Medulla oblongata (tissue), 1 donor: Measurements from ENCODE around the gene ERFL.
"Not testable (repeated sequence)": the region's sequence is repeated elsewhere in the genome, so short reads cannot be mapped to it uniquely, and the experiment has no call there.

Experiments used
- DNase-seq: peaks from one replicate; pipeline ENCODE4 v3.0.0-alpha.2; 2015; ENCODE audit errors: extremely low spot score

The ERFL gene

GRCh38 chr19:41926763-41927496 is 1.3 kb downstream of the ERFL start:
- DNase-seq = no peak

DNA sequence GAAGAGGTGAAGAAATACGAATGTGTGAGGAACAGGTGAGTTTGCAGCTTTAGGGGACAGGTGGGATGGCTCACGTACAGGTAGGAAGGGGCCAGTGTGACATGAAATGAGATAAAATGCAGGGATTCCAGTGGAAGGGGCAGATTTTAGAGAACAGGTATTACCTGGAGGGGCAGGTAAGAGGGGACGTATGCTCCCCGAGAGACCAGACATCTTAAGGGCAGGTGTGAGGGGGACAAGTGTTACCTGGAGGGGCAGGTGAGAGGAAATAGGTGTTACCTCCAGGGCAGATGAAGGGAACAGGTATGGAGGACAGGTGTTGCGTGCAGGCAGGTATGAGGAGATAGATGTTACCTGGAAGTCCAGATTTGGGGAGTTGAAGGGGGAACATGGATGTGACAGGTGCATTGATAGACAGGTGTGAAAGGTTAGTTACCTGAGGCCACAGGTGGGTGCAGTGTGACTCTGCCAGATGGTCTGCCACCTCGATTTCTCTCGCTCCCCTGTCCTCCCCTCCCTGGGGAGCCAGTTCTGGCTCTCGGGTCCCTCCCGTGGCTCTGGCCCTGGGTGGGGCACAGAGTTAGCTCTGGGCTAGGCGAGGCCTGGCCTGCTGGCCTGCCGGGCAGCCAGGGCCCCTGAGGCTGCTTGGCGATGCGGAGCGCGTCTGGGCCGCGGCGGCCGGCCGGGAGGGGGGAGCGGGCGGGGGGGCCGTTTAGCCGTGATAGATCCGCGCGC is 2.1 kb downstream of the ERFL start:
- no peak for DNase-seq

DNA sequence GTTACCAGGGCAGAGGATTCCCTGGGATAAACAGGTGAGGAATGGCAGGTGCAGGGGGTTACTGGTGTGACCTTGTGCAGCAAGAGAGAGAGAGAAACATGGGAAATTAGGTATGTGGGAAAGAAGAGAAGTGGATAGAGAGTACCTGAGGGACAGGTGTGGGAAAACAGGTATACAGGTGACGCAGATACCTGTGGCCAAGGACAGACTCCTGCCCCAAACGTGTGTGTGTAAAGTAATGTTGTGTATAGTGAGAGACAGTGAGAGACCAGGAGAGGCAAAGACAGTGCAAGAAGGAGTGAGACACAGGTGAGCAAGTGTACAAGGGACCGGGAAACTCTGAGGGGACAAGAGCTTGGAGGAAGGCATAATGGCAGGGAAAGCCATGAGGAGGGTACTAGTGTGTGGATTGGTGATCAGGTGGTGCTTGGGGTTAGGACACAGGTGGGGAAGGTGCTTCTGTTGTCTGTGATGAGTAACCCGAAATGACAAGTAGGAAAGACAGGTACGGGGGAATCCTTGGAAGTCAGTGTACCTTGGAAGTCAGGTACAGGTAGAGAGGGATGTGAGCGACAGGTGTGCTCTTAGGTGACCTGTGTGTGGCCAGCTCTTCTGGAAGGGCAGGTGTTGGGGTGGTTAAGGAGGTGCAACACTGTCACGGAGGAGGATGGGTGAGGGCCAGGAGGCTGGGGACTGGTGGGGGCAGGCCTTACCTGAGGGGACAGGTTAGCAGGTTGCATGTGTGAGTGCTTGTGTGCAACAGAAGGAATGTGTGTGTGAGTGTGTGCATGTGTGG is 2.8 kb downstream of the ERFL start:
- no peak for DNase-seq

DNA sequence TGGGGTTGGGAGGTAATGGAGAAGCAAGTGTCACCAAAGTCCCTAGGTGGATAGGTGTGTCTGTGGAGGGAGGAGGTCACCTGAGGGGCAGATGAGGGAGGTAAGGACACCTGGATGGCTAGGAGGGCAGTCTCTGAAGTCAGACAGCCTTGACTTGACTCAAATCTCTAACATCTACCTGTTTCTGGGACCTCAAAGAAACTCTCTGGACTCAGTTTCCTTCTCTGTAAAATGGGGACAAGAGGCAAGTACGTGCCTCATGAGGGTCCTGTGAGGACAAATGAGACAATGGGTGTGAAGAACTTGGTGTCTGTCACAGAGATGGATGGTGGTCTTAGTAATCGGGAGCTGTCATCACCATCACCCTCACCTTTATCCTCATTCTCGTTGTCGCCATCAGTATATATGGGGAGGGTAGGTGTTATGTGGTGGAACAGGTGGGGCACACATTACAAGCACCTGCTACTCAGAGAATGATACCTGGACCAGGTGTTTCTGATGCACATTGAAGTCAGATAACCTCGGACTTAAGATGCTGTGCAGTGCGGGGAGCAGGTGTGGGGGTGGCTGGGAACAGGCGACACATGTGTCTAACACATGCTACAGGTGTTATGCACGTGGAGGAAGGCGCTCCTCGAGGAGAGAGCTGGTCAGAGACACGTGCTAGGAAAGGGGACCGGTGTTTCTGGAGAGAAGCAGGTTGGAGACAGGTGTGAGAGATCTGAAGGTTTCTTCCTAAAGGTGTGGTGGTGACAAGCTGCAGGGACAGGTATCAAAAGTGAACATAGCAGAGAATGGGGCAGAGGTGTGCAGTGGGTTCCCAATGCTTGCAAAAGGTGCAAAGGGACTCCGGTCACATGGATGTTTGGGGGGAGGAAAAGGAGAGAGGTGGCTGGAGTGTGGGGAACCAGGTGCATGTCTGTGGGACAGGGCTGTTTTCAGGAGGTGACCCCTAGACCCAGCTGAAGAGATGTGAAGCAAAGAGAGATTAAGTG is 3.8 kb downstream of the ERFL start:
- DNase-seq = no peak

DNA sequence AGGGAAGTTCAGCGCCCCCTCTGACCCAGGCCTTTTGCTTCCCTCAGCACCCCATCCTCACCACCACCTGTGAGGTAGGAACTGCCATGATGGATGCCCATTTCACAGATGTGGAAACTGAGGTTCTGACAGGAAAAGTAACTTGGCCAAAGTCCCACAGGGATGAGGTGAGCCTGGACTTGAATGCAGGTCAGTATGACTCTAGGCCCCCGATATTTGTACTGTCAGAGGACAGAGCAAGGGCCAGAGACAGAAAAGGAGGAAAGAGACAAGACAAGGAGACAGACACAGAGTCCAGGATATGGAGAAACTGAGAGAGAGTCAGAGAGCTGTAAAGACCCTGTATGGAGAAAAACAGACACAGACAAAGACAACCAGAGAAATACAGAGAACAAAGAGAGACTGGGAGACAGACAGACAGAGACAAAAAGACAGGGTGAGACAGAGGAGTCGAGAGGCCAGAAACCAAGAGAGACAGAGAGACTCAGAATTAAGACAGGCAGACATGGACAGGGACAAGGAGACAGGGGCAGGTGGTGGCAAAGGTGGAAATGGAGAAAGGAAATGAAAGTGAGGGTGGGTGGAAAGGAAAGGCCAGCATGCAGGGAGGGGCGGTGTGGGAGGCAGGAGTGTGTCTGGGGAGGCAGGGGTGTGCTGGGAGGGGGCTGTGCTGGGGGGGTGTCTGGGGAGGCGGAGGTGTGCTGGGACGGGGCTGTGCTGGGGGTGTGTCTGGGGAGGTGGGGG is 5.0 kb downstream of the ERFL start:
- no peak for DNase-seq

DNA sequence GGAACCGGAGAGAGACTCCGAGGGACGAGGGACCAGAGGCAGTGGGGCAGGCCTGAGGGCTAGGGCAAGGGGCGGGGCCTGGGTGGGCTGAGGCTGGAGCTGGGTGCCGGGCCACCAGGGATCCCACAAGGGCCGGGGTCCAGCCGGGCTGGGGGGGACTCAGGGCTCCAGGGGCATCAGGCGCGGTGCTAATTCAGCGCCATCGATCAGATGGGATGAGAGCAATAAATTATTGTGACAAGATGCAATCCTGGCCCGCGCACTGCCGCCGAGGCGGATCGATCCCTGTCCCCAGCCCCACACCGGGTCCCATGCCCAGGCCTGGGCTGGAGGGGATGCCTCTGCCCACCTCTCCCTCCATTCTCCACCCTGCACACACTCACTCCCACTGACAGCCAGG is 5.7 kb downstream of the ERFL start:
- no peak for DNase-seq

DNA sequence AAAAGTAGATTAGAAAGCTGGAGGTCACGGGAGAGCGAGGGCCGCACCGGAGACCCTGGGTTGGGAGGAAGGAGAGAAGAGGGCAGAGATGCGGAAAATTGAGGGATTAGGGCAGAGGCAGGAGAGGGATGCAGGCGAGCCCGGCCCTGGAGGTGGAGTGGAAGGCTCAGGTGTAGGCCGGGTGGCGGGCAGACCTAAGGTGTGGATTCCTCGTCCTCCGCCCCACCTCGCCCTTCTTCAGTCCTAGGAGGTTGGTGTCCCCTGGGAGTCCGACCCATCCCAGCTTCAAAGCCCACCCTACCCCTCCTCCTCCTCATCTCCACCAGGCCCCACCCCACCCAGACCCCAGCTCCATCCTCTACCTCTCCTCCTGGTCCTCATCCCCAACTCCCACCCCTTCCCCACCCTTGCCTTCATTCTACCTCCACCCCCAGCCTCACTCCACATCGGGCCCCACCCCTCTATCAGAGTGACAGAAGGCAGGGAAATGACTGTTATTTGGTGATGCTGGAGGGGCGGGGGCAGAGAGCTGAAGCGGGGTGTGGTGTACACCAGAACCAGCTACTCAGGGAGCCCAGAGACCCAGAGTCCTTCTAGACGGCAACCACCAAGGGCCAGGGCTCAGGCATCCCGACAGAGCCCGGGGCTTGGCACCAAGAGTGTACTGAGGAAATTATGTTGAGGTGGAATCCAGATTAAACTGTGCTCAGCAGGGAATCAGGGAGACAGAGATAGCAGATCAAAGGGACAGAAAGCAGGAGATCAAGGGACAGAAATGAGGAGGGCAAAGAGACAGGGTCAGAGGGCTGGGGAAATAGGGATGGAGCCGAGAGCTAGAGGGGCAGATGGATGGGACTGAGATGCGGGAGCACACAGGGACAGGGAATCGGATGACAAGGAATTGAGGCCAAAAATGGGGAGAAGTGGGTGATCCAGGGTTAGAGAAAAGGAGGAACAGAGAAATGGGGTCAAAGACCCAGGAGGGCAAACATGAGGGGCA is 6.4 kb downstream of the ERFL start:
- no peak for DNase-seq

- DNase-seq = no peak
Observed at GRCh38 chr19:41920882-41921576, 7.2 kb downstream of the ERFL start.

DNA sequence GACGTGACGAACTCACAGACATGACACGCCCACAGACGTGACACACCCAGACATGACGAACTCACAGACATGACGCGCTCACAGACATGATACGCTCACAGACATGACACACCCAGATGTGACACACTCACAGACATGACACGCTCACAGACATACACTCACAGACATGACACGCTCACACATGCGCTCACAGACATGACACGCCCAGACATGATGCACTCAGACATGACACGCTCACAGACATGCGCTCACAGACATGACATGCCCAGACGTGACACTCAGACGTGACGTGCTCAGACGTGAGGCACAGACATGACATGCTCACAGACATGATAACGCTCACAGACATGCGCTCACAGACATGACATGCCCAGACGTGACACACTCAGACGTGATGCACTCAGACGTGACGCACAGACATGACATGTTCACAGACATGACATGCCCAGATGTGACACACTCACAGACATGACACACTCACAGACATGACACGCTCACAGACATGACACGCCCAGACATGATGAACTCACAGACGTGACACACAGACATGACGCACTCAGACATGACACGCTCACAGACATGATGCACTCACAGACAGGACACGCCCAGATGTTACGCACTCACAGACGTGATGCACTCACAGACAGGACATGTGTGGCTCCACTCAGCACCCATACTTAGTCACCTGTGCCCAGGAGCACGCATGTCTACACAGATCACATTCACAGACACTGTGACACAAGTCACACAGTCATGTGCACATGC is 8.1 kb downstream of the ERFL start:
- no peak for DNase-seq

- DNase-seq = no peak
Observed at GRCh38 chr19:41918653-41919244, 9.5 kb downstream of the ERFL start.

DNA sequence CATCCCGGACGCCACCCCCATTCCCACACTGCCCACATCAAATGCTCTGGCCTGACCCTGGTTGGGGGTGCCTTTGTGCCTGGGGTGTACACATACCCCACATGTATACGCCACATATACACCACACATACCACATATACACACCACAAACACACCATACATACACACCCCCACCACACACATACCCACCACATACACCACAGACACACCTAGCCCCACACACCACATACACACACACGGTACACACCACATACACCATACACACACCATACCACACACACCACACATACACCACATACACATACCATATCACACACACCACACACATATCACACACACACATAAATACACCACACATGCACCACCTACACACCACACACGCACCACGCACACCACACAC is 10.2 kb downstream of the ERFL start:
- no peak for DNase-seq

- DNase-seq = no peak
Observed at GRCh38 chr19:41917676-41918075, 10.6 kb downstream of the ERFL start.

DNA sequence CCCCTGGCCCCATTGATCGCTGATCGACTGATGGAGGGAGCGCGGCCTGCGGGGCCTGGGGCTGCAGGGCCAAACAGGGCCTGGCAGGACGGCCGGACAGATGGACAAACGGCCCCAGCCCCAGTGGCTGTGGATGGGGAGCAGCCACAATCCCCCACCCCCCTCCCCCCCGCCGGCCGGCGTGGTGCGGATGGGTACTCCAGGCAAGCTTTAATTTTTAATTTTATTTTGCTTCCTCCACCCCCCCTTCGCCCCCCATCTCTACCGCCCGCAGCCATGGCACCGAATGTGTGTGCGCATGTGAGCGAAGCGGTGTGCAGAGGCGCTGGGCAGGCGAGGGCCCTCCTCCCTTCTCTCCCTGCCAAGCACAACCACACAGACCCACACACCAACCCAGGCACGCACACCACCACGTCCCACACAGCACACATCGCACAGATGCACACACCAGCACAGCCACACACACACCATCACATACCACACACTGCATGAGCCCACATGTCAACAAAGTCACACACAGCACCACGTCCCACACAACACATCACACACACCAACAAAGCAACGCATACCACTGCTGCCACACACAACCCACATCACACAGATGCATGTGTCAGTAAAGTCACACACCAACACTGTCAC is 12.4 kb downstream of the ERFL start:
- no peak for DNase-seq

DNA sequence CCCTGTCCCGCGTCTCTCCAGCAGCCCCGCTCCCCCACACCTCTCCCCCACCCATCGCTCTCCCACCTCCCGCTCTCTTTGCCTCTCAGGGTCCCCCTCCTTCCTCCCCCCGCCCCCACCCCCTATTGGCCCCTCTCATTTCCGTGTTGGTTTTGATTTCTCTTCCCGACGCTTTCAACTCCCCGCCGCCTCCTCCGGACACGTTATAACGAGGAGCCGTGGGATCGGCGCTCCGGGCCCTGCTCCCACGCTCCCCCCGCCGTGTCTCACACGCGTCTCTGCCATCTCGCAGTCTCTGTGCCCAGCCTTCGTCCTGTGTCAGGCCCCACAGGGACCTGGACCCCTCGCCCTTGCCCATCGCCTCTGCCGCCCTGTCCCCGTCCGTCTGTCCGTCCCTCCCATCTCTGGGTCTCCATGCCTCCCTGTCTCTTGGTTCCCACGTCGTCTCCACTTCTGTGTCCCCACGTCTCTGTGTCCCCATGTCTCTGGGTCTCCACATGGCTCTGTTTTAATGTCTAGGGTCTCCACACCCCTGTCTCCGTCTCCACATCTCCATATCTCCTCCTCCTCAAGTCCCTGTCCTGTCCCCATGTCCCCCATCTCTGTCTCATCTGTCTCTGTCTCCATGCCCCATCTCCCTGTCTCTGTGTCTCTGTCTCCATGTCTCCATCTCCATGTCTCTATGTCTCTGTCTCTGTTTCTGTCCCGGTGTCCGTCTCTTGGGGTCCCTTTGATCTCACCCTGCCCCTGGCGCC is 13.1 kb downstream of the ERFL start:
- DNase-seq = no peak

GRCh38 chr19:41914424-41914834 is 13.8 kb downstream of the ERFL start:
- not testable (repeated sequence) for DNase-seq
